Mucosa of stomach (tissue), 1 donor: ENCODE results near the gene DIP2B.

Experiments used
- H3K27me3 ChIP-seq: one replicate; pipeline ENCODE4 v1.7.0; 2013; ENCODE audit warnings: mild to moderate bottlenecking, low read length; ENCODE audit not compliant: control insufficient read depth, insufficient read depth
- H3K36me3 ChIP-seq: one replicate; pipeline ENCODE4 v1.7.0; 2013; ENCODE audit warnings: low read length; ENCODE audit not compliant: control insufficient read depth, insufficient read depth
- H3K4me1 ChIP-seq: one replicate; pipeline ENCODE4 v1.7.0; 2013; ENCODE audit warnings: mild to moderate bottlenecking, low read length; ENCODE audit not compliant: control insufficient read depth, insufficient read depth
- H3K4me3 ChIP-seq: one replicate; pipeline ENCODE4 v1.7.0; 2013; ENCODE audit warnings: low read length
- H3K9ac ChIP-seq: one replicate; pipeline ENCODE4 v1.7.0; 2013; ENCODE audit warnings: mild to moderate bottlenecking, low read length, moderate library complexity
- H3K9me3 ChIP-seq: one replicate; pipeline ENCODE4 v1.7.0; 2013; ENCODE audit warnings: mild to moderate bottlenecking, low read length, moderate library complexity; ENCODE audit not compliant: control insufficient read depth
- donor health status: Pancreatic carcinoma.

The DIP2B gene

DNA sequence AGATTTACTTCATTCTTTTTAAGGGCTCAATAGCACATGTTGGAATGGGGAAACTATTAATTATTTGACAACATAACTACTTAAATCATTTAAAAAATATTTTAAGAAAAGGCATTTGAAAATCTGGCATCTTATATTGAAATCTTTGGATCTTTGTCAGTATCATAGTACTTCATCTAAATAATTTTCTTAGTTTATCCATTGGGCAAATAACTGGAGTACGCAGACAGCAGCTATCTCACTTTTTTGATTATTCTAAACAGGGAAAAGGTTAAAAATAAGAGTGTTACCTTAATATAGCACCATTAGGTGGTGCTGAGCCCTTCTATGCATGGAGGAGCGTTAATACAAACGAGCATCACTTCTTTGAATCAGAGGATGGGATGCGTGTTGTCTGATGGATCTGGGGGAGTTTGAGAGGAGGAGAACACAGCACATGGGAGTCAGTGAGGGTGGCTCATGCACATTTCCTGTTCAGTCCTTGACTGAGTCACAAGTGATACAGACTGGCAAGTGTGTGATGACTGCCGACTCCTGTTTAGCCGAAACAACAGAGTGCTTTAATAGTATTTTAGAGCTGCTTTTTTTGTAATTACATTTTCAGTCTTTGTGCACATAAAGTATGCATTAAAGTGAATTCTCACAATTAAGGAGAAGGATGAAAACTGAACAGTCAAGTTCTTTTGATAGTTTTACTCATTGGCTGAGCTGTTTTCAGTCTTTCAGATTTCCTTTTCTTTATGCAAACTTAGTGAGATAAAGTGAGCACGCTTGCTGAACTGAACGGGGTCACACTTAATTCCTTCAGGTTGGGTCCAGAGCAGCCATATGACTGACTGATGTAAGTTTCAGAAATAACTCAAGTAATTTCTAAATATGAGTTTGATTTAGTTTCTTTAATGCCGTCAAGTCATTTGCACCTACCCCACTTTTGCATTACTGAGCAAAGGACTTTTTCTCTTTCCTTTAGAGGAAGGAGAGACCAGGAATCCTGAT lies 92.7 kb downstream of the DIP2B start:
- Histone ChIP-seq H3K9ac (no peak overlapping the region), H3K36me3 (no peaks in the 10 kb centered on the region), H3K9me3 (no peaks in the 10 kb centered on the region), H3K4me1 (peaks cover 6% of the 10 kb centered on the region), H3K27me3 (no peaks in the 10 kb centered on the region), H3K4me3 (no peak overlapping the region)

DNA sequence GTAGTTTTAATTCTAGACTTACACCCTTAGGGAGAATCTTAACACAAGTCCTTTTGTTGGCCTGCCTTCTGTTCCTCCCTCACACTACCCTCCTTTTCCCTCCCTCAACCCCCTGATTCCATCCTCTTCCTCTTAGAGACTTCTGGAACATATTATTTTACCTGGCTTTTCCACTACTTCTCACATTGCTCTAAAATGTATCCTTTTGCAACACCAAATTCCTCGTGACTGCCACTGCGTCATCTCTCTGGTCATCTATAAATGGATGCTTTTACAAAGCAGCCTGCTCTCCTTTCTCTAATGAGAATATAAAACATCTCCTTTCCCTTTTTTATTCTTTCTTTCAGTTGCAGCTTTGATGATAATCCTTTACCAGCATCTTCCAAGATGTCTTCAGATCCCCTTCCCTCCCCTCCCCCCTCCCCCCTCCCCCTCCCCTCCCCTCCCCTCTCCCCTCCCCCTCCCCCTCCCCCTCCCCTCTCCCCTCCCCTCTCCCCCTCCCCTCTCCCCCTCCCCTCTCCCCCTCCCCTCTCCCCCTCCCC lies 93.6 kb downstream of the DIP2B start:
- no peaks in the 10 kb centered on the region for H3K36me3 ChIP-seq
- H3K4me3 ChIP-seq, result no peak overlapping the region
- H3K27me3 ChIP-seq, result no peaks in the 10 kb centered on the region
- H3K9ac ChIP-seq, result no peak overlapping the region
- no peaks in the 10 kb centered on the region for H3K9me3 ChIP-seq
- H3K4me1 ChIP-seq, result peaks cover 6% of the 10 kb centered on the region

- H3K36me3 ChIP-seq, result no peaks in the 10 kb centered on the region
- no peaks in the 10 kb centered on the region for H3K9me3 ChIP-seq
- peaks cover 6% of the 10 kb centered on the region for H3K4me1 ChIP-seq
- H3K9ac ChIP-seq, result no peak overlapping the region
- no peaks in the 10 kb centered on the region for H3K27me3 ChIP-seq
- H3K4me3 ChIP-seq, result no peak overlapping the region
Observed at GRCh38 chr12:50599366-50600095, 94.7 kb downstream of the DIP2B start.

DNA sequence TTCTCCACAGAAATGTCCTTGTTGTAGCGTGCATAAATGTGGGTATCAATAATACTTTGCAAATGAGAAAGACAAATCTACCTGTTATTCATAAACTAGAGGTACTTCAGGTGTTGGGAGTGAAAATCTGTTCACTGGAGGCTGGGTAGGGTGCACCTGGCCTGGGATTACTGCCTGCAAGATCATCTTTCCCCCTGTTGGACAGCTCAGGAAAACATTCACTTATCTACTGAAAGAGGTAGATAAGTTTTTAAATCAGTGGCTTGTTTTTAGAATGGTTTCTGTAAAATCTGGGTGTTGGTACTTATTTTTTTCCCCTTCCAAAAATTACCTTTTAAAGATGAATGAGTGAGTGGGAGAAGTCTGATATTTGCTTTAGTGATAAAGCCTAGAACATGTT lies 95.6 kb downstream of the DIP2B start:
- Histone ChIP-seq H3K9ac (no peak overlapping the region), H3K4me3 (no peak overlapping the region), H3K4me1 (peaks cover 6% of the 10 kb centered on the region)

DNA sequence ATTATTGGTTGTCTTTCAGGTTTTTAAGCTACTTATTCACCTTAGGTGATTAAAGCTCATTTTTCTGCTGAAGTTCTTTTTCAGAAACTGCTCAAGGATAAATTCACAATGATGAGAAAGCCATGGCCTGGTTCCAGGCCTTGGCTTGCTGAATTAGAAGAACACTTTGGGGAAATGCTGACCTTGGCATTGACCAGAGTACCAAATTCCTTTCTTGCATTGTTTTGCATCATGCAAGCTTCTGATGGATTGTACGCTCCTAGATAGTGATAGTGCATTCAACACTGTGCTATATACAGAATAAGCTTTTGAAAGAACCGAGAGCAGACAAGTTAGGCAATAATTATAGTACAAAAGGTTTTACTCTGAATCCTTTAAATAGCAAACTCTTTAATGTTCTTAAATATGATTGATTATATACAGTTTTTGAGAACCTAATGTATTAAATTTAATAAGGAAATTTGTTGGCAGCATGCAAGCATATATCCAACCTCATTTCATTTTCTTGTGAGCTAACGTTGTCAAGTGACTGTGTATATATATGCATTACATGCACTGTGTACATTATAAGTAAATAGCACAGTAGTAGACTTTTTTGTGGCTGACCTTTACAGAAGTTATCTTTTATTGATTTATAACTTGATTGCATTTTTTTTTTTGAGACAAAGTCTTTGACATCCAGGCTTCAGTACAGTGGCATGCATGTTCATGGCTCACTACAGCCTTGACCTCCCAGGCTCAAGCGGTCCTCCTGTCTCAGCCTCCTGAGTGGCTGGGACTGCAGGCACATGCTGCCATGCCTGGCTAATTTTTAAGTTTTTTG lies 99.2 kb downstream of the DIP2B start:
- Histone ChIP-seq H3K9ac (no peak overlapping the region), H3K9me3 (no peaks in the 10 kb centered on the region), H3K36me3 (no peaks in the 10 kb centered on the region), H3K27me3 (no peaks in the 10 kb centered on the region), H3K4me1 (no peaks in the 10 kb centered on the region), H3K4me3 (no peak overlapping the region)

More for the DNA sequence above, 95.6 kb downstream of the DIP2B start:
- no peaks in the 10 kb centered on the region for H3K9me3 ChIP-seq
- no peaks in the 10 kb centered on the region for H3K27me3 ChIP-seq
- H3K36me3 ChIP-seq, result no peaks in the 10 kb centered on the region

GRCh38 chr12:50604640-50604920 lies 99.8 kb downstream of the DIP2B start:
- no peaks in the 10 kb centered on the region for H3K27me3 ChIP-seq
- H3K9ac ChIP-seq, result no peak overlapping the region
- no peaks in the 10 kb centered on the region for H3K36me3 ChIP-seq
- H3K4me3 ChIP-seq, result no peak overlapping the region
- H3K4me1 ChIP-seq, result no peaks in the 10 kb centered on the region
- no peaks in the 10 kb centered on the region for H3K9me3 ChIP-seq

DNA sequence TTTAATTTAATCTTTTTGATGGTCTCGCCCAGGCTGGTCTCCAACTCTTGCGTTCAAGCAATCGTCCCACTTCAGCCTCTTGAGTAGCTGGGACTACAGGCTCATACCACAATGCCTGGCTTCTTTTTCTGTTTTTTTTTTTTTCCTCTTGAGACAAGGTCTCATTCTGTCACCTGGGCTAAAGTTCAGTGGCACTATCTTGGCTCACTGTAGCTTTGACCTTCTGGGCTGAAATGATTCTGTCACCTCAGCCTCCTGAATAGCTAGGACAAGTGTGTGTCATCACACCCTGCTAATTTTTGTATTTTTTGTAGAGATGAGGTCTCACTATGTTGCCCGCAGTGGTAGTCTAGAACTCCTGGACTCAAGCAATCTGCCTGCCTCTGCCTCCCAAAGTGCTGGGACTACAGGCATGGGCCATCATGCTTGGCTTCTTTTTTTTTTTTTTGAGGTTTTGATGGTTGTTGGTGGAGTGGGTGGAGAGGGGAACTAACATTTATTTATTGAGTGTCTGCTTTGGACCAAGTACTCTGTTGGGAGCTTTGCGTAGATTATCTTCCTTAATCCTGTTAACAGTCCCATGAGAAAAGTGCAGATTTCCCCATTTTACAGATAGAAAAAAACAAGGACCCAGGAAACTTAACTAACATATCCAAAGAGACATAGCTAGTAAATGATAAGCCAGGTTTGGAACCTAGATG lies 102.0 kb downstream of the DIP2B start:
- Histone ChIP-seq H3K36me3 (no peaks in the 10 kb centered on the region), H3K9me3 (no peaks in the 10 kb centered on the region), H3K27me3 (no peaks in the 10 kb centered on the region), H3K9ac (no peak overlapping the region), H3K4me3 (no peak overlapping the region), H3K4me1 (peaks cover 7% of the 10 kb centered on the region)

GRCh38 chr12:50609292-50609874 lies 104.6 kb downstream of the DIP2B start:
- no peaks in the 10 kb centered on the region for H3K36me3 ChIP-seq
- no peak overlapping the region for H3K4me3 ChIP-seq
- no peak overlapping the region for H3K9ac ChIP-seq
- H3K9me3 ChIP-seq, result no peaks in the 10 kb centered on the region
- H3K27me3 ChIP-seq, result no peaks in the 10 kb centered on the region
- peaks cover 23% of the 10 kb centered on the region for H3K4me1 ChIP-seq

GRCh38 chr12:50610171-50610570 lies 105.4 kb downstream of the DIP2B start:
- peaks cover 23% of the 10 kb centered on the region for H3K4me1 ChIP-seq
- H3K36me3 ChIP-seq, result no peaks in the 10 kb centered on the region
- no peaks in the 10 kb centered on the region for H3K27me3 ChIP-seq
- no peak overlapping the region for H3K9ac ChIP-seq
- no peaks in the 10 kb centered on the region for H3K9me3 ChIP-seq
- no peak overlapping the region for H3K4me3 ChIP-seq

- H3K4me1 ChIP-seq, result peaks cover 23% of the 10 kb centered on the region
- H3K9ac ChIP-seq, result no peak overlapping the region
- no peaks in the 10 kb centered on the region for H3K27me3 ChIP-seq
Observed at GRCh38 chr12:50611021-50611744, 106.4 kb downstream of the DIP2B start.

More at GRCh38 chr12:50611021-50611744, 106.4 kb downstream of the DIP2B start:
- Histone ChIP-seq H3K9me3 (no peaks in the 10 kb centered on the region), H3K4me3 (no peak overlapping the region), H3K36me3 (no peaks in the 10 kb centered on the region)
